GM18505 (cell line): Measurements from ENCODE around the gene TIPRL.
A peak's percentile ranks its signal among the peaks of the same experiment; 100 is the strongest.

Experiments
- ATAC-seq: cut with Tn5 transposase; IDR thresholded peaks from one replicate; pipeline ENCODE4 v1.9.1; 2021; ENCODE audit not compliant: unreplicated experiment
- POLR2A ChIP-seq: IDR thresholded peaks from 4 replicates; pipeline ENCODE4 v1.6.1; 2011; ENCODE audit warnings: borderline replicate concordance; ENCODE audit not compliant: insufficient read depth, insufficient read length; ENCODE audit errors: extremely low read depth

TIPRL gene

GRCh38 chr1:168210312-168210711 is 31.6 kb downstream of the TIPRL start:
- no peak for TF ChIP-seq POLR2A
- no peak for ATAC-seq

GRCh38 chr1:168213349-168213748 is 34.6 kb downstream of the TIPRL start:
- TF ChIP-seq POLR2A = no peak

DNA sequence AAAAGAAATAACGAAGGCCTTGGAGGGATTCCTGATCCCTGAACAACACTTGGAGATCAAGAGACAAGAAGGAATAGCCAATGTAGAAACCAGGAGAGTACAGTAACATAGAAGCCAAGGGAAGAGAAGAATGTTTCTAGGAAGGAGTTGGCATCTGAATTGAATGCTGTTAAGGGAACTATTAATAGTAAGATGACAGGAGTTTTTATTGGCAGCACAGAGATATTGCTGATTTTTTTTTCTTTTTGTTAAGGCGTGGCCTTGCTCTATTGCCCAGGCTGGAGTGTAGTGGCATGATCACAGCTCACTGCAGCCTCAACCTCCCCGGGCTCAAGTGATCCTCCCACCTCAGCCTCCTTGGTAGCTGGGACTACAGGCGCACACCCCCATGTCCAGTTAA is 37.4 kb downstream of the TIPRL start:
- no peak for ATAC-seq

More at GRCh38 chr1:168213349-168213748, 34.6 kb downstream of the TIPRL start:
- no peak for ATAC-seq

DNA sequence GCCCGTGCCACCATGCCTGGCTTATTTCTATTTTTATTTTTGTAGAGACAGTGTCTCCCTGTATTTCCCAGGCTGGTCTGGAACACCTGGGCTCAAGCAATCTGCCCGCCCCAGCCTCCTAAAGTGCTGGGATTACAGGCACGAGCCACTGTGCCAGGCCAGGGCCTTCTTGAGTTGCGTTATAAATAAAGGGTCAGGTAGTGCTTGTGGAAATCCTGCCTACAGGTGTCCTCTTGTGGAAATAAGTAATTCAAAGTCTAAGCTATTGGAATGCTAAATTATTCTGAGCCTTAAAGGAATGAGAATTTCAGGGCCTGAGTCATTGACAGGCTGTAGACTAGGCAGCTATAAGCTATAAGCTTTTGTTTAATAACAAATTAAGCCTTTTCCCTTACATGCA is 38.9 kb downstream of the TIPRL start:
- no peak for TF ChIP-seq POLR2A
- no peak for ATAC-seq

More for the DNA sequence above, 37.4 kb downstream of the TIPRL start:
- TF ChIP-seq POLR2A = no peak

DNA sequence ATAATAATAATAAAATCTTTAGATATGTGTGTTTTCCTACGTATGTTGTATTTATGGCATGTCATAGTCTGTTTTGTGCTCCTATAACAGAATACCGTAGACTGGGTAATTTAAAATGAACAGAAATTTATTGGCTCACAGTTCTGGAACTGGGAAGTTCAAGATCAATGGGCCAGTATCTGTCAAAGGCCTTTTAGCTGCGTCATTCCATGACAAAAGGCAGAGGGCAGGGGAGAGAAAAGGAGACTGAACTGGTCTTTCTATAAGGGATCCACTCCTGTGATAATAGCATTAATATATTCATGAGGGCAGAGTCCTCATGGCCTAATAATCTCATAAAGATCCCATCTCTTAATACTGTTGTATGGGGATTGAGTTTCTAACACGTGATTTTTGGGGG is 39.9 kb downstream of the TIPRL start:
- no peak for ATAC-seq

GRCh38 chr1:168220470-168220871 is 41.7 kb downstream of the TIPRL start:
- no peak for ATAC-seq
- no peak for TF ChIP-seq POLR2A

More for the DNA sequence above, 39.9 kb downstream of the TIPRL start:
- TF ChIP-seq POLR2A = no peak

- no peak for ATAC-seq
- TF ChIP-seq POLR2A = no peak
Measured at GRCh38 chr1:168221275-168221674, 42.5 kb downstream of the TIPRL start.

GRCh38 chr1:168223261-168223660 is 44.5 kb downstream of the TIPRL start:
- no peak for TF ChIP-seq POLR2A
- ATAC-seq = no peak

DNA sequence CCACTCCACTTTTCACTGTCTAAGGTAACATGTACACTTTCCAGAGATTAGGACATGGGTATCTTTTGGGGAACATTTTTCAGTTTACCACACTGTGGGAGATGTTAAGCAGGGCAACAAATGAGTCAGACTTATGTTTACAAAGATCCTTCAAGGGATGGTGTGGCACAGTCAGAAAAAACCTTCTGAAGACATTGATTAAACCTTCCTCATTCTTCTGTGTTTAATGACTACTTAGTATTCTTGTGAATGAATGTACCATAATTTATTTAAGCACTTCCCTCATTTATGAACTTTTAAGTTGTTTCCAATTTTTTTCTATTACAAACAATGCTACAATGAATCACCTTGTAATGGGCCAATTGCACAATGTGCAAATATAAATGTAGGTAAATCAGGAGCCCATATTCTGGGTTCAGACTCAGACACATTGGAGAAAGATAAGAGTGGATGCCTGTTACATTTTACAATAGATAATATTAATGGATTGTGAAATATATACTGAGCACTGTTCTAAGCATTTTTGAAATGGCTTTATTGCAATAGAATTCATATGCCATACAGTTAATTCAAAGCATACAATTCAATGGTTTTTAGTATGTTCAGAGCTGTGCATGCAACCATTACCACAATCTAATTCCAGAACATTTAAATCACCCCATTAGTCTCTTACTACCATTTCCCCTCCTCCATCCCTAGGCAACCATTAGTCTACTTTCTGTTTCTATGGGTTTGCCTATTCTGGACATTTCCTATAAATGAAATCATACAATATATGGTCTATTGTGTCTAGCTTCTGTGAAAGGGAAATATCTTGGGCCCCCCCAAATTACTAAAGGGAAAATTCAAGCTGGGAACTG is 45.1 kb downstream of the TIPRL start:
- no peak for TF ChIP-seq POLR2A
- ATAC-seq = no peak

DNA sequence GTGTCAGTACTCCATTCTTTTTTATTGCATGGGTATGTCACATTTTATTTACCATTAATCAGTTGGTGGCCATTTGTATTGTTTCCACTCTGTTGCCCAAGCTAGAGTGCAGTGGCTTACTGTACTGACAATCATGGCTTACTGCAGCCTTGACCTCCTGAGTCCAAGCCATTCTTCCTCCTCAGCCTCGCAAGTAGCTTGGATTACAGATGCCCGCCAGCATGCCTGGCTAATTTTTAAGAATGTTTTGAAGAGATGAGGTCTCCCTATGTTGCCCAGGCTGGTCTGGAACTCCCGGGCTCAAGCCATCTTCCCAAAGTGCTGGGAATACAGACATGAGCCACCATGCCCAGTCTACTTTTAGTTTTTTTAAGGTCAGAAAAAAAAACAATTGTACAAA is 46.2 kb downstream of the TIPRL start:
- TF ChIP-seq POLR2A = no peak
- no peak for ATAC-seq

DNA sequence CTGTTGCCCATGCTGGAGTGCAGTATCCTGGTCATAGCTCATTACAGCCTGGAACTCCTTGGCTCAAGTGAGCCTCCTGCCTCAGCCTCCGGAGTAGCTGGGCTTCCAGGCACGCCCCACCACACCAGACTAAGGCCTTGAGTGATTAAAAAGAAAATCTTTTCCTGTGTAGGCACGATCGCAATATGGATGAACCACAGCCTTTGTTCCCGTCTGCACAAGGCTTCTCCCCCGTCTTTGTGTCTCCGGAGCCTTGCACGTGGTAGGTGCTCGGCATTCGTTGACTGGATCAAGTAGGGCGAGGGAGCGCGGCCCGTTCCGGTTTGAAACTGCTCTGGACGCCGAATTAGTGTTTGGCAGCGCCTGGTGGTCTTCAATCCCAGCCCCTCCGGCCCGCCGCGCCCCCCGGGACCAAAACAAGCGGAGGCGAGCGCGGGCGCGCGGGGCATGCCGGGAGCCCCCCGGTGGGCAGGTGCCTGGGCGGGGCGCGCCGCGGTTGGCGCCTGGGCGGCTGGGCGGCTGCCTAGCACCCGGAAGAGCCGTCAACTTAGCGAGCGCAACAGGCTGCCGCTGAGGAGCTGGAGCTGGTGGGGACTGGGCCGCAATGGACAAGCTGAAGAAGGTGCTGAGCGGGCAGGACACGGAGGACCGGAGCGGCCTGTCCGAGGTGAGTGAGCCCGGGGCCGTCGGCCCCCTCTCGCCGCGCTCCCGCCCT is 46.9 kb downstream of the TIPRL start, which contains the start of gene SFT2D2:
Gene SFT2D2, plus strand, starts transcription at position 529 of the 715 bp plus-strand sequence. Its CDS starts 76 bp downstream, at position 605.
- peak; percentile 76 for ATAC-seq
- TF ChIP-seq POLR2A = peak; percentile 87

- no peak for ATAC-seq
- no peak for TF ChIP-seq POLR2A
Measured at GRCh38 chr1:168227620-168228019, 48.9 kb downstream of the TIPRL start.

- ATAC-seq = no peak
- no peak for TF ChIP-seq POLR2A
Measured at GRCh38 chr1:168229893-168230292, 51.1 kb downstream of the TIPRL start.

DNA sequence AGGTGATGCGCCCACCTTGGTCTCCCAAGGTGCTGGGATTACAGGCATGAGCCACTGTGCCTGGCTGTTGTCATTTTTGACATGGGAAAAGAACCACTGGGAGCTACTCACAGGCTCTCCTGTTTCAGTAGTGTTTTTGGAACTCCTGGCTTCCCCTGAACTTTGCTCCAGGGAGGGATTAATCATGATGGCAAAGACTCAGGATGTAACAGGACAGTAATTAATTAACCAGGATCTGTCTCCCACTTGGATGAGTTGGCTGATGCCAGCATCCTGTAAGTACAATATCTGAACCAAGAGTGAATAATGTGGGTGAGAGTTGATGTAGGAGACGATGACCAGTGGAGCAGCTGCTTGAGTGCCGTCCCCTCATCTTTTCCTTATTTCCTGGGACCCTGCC is 51.9 kb downstream of the TIPRL start:
- ATAC-seq = no peak
- no peak for TF ChIP-seq POLR2A

DNA sequence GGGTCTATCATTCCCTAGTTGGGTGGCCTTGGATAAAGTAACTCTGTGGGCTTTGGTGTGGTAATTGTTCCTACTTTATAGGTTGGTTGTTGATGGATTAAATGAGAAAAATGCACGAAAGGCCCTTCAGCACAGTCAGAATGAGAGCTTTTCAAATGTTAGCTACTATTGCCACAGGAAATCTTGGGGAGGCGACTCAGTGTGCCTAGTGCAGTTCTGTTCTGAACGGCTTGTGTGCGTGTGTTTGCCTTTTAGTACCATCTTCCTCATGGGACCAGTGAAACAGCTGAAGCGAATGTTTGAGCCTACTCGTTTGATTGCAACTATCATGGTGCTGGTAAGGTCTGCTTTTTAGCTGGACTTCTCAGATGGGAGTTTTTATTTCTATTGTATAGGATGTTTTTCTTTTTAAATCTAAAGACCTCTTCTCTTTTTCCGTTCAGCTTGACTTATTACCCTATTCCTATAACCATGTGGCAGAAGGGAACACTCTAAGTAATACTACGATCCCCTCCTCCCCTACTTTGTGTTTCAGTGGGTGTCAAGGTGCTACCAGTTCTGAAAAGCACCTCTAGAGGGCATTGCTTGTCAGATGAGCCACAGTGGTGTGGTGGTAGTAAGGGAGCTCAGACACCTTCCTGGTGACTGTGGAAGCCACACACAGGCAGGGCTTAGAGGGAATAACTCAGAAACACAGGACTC is 56.2 kb downstream of the TIPRL start:
- ATAC-seq = no peak
- TF ChIP-seq POLR2A = no peak
